ENCODE data around the gene GRHL1.
"Not testable (repeated sequence)": the region's sequence is repeated elsewhere in the genome, so short reads cannot be mapped to it uniquely, and the experiment has no call there.

Gene GRHL1

GRCh38 chr2:9951522-9952285, at the start of gene GRHL1:
Gene GRHL1, plus strand, starts transcription at chr2:9951693. Its CDS starts 141 bp downstream, at chr2:9951834.
- peak; percentile 93 for DNase-seq

GRCh38 chr2:9905413-9905812, 46.1 kb upstream of the GRHL1 start:
- DNase-seq: no peak

- DNase-seq: no peak
Observed at GRCh38 chr2:9907402-9907801, 44.1 kb upstream of the GRHL1 start.

- DNase-seq: no peak
Observed at GRCh38 chr2:9908639-9909038, 42.9 kb upstream of the GRHL1 start.

- no peak for DNase-seq
Observed at GRCh38 chr2:9909106-9909505, 42.4 kb upstream of the GRHL1 start.

GRCh38 chr2:9910699-9911098, 40.8 kb upstream of the GRHL1 start:
- DNase-seq: no peak

GRCh38 chr2:9912468-9912867, 39.0 kb upstream of the GRHL1 start:
- no peak for DNase-seq

- peak; percentile 27 for DNase-seq
Observed at GRCh38 chr2:9914384-9915065, 37.0 kb upstream of the GRHL1 start.

GRCh38 chr2:9918275-9918674, 33.2 kb upstream of the GRHL1 start:
- no peak for DNase-seq

GRCh38 chr2:9919512-9919911, 32.0 kb upstream of the GRHL1 start:
- no peak for DNase-seq

- not testable (repeated sequence) for DNase-seq
Observed at GRCh38 chr2:9927020-9927419, 24.5 kb upstream of the GRHL1 start.

GRCh38 chr2:9937258-9937657, 14.2 kb upstream of the GRHL1 start:
- no peak for DNase-seq

GRCh38 chr2:9937968-9938367, 13.5 kb upstream of the GRHL1 start:
- DNase-seq: no peak

- DNase-seq: no peak
Observed at GRCh38 chr2:9939587-9940485, 11.7 kb upstream of the GRHL1 start.

- no peak for DNase-seq
Observed at GRCh38 chr2:9941196-9941995, 10.1 kb upstream of the GRHL1 start.

- DNase-seq: no peak
Observed at GRCh38 chr2:9941996-9942390, 9.5 kb upstream of the GRHL1 start.

- no peak for DNase-seq
Observed at GRCh38 chr2:9944330-9944758, 7.1 kb upstream of the GRHL1 start.

GRCh38 chr2:9945596-9945995, 5.9 kb upstream of the GRHL1 start:
- no peak for DNase-seq

GRCh38 chr2:9946076-9946475, 5.4 kb upstream of the GRHL1 start:
- DNase-seq: no peak

GRCh38 chr2:9946818-9947217, 4.7 kb upstream of the GRHL1 start:
- no peak for DNase-seq

- DNase-seq: no peak
Observed at GRCh38 chr2:9948721-9949120, 2.8 kb upstream of the GRHL1 start.

GRCh38 chr2:9949239-9949991, 2.1 kb upstream of the GRHL1 start:
- DNase-seq: no peak
